HepG2 (cell line): Measurements from ENCODE around the gene CORO7. TPM values are rescaled to one million over a fixed set of nuclear protein-coding genes. Genes with fewer than 3 reads are reported as not detected.

ENCODE experiments used
- DMTF1 ChIP-seq: sonication (generic); formaldehyde crosslinking; IDR thresholded peaks from 2 replicates; pipeline ENCODE4 v1.4.0; 2020; ENCODE audit warnings: mild to moderate bottlenecking, missing genetic modification reagents
- GATA4 ChIP-seq: sonication (generic); IDR thresholded peaks from 2 replicates; pipeline ENCODE4 v1.6.1; 2016; ENCODE audit warnings: antibody characterized with exemption, low read depth, borderline replicate concordance
- MYPOP ChIP-seq: sonication (generic); formaldehyde crosslinking; IDR thresholded peaks from 2 replicates; pipeline ENCODE4 v1.8.1; 2023; ENCODE audit warnings: mild to moderate bottlenecking, moderate library complexity, missing genetic modification reagents
- NFKB2 ChIP-seq: sonication (generic); formaldehyde crosslinking; IDR thresholded peaks from 2 replicates; pipeline ENCODE4 v1.4.0; 2020; ENCODE audit warnings: missing genetic modification reagents, borderline replicate concordance
- PATZ1 ChIP-seq: sonication (generic); formaldehyde crosslinking; IDR thresholded peaks from 2 replicates; pipeline ENCODE4 v1.4.0; 2020; ENCODE audit warnings: missing genetic modification reagents
- RBM22 ChIP-seq: fragments of 200-400 bp; formaldehyde crosslinking; optimal IDR thresholded peaks from 2 replicates; pipeline ENCODE3; 2017; ENCODE audit warnings: mild to moderate bottlenecking, low read length, moderate library complexity
- REL ChIP-seq: sonication (generic); formaldehyde crosslinking; conservative IDR thresholded peaks from 2 replicates; pipeline ENCODE4 v1.8.0; 2022; ENCODE audit warnings: mild to moderate bottlenecking, missing genetic modification reagents, moderate library complexity
- REXO4 ChIP-seq: sonication (generic); formaldehyde crosslinking; IDR thresholded peaks from 2 replicates; pipeline ENCODE4 v1.8.0; 2022; ENCODE audit warnings: missing genetic modification reagents, mild to moderate bottlenecking, borderline replicate concordance
- SAFB2 ChIP-seq: sonication (generic); formaldehyde crosslinking; IDR thresholded peaks from 2 replicates; pipeline ENCODE4 v1.5.1; 2020; ENCODE audit warnings: missing genetic modification reagents, low read depth, mild to moderate bottlenecking, borderline replicate concordance
- ZNF703 ChIP-seq: sonication (generic); formaldehyde crosslinking; IDR thresholded peaks from 2 replicates; pipeline ENCODE4 v1.5.1; 2020; ENCODE audit warnings: missing genetic modification reagents, mild to moderate bottlenecking, moderate library complexity, borderline replicate concordance
- ZNF761 ChIP-seq: sonication (generic); formaldehyde crosslinking; conservative IDR thresholded peaks from 2 replicates; pipeline ENCODE4 v1.4.0; 2020; ENCODE audit warnings: mild to moderate bottlenecking, missing genetic modification reagents
- ZNF878 ChIP-seq: sonication (generic); formaldehyde crosslinking; IDR thresholded peaks from 2 replicates; pipeline ENCODE4 v1.8.1; 2023; ENCODE audit warnings: mild to moderate bottlenecking, missing genetic modification reagents, moderate library complexity
- polyA plus RNA-seq, 8 experiments: library from polyadenylated mRNA; depleted of rRNA in 3 of 8; stranded (reverse) in 7 of 8; unstranded in 1 of 8; fragments of >200 nt; fragmentation: Illumina TruSeq in 4 of 8; extraction: Trizol in 4 of 8; gene quantifications; 2 replicates each; pipeline versions ENCODE4 v1.2.1 to v1.2.3, GENCODE V29; 2011 to 2016; ENCODE audit warnings: low read depth in 4 of 8, missing spikeins in 1 of 8, mixed read lengths in 1 of 8; ENCODE audit not compliant: insufficient read depth in 1 of 8
- total RNA-seq, 5 experiments: library from RNA; depleted of rRNA; stranded (reverse); fragments of >200 nt; fragmentation: Illumina TruSeq; extraction: Trizol; gene quantifications; 2 replicates each; pipeline ENCODE4 v1.2.3, GENCODE V29; 2016; ENCODE audit warnings: low read depth in 1 of 5
- TF ChIP-seq, protein P1 (sequence below): sonication (generic); formaldehyde crosslinking; IDR thresholded peaks from 2 replicates; pipeline ENCODE4 v1.5.0; 2020; ENCODE audit warnings: mild to moderate bottlenecking, missing genetic modification reagents, moderate library complexity
- TF ChIP-seq, protein P2 (sequence below): sonication (generic); formaldehyde crosslinking; IDR thresholded peaks from 2 replicates; pipeline ENCODE4 v1.5.0; 2020; ENCODE audit warnings: mild to moderate bottlenecking, missing genetic modification reagents
- TF ChIP-seq, protein P3 (sequence below): sonication (generic); formaldehyde crosslinking; IDR thresholded peaks from 2 replicates; pipeline ENCODE4 v1.4.0; 2020; ENCODE audit warnings: missing genetic modification reagents

CORO7 gene
- total and polyA plus RNA-seq, 2 of the 13 experiments (the other 11 are each of a cell fraction or from before 2014, with no cell fraction given): 9.9 to 14.3 TPM

DNA sequence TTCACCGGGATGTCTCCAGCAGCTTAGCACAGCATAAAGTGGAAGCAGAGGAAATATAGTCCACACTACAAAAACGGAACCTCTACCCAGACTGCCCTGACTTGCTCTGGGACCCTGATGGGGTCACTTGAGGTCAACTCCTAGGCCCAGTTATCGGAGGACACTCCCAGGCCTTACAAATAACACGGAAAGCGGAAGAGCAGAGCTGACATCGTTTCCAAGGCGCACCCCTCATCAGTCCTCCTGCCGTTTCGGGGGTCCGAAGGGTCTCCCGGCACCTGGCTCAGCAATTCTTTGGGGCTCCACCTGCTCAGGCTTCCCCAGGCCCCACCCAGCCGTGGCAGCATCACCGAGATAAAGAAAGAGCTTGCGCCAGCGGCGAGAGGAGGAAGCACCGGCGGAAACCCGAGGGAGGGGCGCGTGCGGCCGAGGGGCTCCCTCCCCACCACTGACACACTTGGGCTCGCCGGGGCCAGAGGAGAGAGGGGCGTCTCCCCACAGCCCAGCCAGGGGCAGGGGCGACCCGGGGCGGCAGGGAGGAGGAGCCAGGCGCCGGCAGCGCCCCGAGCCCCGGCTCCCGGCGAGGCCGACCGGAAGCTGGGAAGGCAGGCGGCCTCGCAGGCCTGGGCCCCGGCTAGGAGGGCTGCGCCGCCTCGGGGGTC, 727 bp downstream of the CORO7 start (continued):
- TF ChIP-seq MYPOP (CRISPR knock-in tag) (0 out of 2 replicates have a peak, but pooled peaks have one; percentile 28), REXO4 (CRISPR knock-in tag) (no peak), REL (CRISPR knock-in tag) (no peak), NFKB2 (no peak; the same call in 1 of the 2 replicates), GATA4 (no peak), SAFB2 (CRISPR knock-in tag) (0 out of 2 replicates have a peak, but pooled peaks have one; percentile 2), ZNF761 (no peak), RBM22 (no peak), DMTF1 (CRISPR knock-in tag) (no peak), ZNF703 (no peak), PATZ1 (peak; percentile 77), ZNF878 (CRISPR knock-in tag) (no peak)
- TF ChIP-seq, protein P1, sequence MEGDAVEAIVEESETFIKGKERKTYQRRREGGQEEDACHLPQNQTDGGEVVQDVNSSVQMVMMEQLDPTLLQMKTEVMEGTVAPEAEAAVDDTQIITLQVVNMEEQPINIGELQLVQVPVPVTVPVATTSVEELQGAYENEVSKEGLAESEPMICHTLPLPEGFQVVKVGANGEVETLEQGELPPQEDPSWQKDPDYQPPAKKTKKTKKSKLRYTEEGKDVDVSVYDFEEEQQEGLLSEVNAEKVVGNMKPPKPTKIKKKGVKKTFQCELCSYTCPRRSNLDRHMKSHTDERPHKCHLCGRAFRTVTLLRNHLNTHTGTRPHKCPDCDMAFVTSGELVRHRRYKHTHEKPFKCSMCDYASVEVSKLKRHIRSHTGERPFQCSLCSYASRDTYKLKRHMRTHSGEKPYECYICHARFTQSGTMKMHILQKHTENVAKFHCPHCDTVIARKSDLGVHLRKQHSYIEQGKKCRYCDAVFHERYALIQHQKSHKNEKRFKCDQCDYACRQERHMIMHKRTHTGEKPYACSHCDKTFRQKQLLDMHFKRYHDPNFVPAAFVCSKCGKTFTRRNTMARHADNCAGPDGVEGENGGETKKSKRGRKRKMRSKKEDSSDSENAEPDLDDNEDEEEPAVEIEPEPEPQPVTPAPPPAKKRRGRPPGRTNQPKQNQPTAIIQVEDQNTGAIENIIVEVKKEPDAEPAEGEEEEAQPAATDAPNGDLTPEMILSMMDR (CRISPR knock-in tag): no peak; the same call in 1 of the 2 replicates
- TF ChIP-seq, protein P2, sequence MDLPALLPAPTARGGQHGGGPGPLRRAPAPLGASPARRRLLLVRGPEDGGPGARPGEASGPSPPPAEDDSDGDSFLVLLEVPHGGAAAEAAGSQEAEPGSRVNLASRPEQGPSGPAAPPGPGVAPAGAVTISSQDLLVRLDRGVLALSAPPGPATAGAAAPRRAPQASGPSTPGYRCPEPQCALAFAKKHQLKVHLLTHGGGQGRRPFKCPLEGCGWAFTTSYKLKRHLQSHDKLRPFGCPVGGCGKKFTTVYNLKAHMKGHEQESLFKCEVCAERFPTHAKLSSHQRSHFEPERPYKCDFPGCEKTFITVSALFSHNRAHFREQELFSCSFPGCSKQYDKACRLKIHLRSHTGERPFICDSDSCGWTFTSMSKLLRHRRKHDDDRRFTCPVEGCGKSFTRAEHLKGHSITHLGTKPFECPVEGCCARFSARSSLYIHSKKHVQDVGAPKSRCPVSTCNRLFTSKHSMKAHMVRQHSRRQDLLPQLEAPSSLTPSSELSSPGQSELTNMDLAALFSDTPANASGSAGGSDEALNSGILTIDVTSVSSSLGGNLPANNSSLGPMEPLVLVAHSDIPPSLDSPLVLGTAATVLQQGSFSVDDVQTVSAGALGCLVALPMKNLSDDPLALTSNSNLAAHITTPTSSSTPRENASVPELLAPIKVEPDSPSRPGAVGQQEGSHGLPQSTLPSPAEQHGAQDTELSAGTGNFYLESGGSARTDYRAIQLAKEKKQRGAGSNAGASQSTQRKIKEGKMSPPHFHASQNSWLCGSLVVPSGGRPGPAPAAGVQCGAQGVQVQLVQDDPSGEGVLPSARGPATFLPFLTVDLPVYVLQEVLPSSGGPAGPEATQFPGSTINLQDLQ (CRISPR knock-in tag): no peak
- TF ChIP-seq, protein P3, sequence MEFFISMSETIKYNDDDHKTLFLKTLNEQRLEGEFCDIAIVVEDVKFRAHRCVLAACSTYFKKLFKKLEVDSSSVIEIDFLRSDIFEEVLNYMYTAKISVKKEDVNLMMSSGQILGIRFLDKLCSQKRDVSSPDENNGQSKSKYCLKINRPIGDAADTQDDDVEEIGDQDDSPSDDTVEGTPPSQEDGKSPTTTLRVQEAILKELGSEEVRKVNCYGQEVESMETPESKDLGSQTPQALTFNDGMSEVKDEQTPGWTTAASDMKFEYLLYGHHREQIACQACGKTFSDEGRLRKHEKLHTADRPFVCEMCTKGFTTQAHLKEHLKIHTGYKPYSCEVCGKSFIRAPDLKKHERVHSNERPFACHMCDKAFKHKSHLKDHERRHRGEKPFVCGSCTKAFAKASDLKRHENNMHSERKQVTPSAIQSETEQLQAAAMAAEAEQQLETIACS (CRISPR knock-in tag): no peak
